ENCODE results near the gene HEMK1. TPM values are rescaled to one million over a fixed set of nuclear protein-coding genes. Genes with fewer than 3 reads are reported as not detected.

The HEMK1 gene, protein sequence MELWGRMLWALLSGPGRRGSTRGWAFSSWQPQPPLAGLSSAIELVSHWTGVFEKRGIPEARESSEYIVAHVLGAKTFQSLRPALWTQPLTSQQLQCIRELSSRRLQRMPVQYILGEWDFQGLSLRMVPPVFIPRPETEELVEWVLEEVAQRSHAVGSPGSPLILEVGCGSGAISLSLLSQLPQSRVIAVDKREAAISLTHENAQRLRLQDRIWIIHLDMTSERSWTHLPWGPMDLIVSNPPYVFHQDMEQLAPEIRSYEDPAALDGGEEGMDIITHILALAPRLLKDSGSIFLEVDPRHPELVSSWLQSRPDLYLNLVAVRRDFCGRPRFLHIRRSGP
- total RNA-seq (2014; rRNA removed; shearing (Covaris generic)), result 17.7 and 18.3 TPM in 2 replicates
- polyA plus RNA-seq (2015; cell fraction: cytosol; rRNA removed), result 21.4 and 23.1 TPM in 2 replicates
- 80.6 and 85.4 TPM in 2 replicates for polyA plus RNA-seq (2015; cell fraction: nucleus; rRNA removed)

DNA sequence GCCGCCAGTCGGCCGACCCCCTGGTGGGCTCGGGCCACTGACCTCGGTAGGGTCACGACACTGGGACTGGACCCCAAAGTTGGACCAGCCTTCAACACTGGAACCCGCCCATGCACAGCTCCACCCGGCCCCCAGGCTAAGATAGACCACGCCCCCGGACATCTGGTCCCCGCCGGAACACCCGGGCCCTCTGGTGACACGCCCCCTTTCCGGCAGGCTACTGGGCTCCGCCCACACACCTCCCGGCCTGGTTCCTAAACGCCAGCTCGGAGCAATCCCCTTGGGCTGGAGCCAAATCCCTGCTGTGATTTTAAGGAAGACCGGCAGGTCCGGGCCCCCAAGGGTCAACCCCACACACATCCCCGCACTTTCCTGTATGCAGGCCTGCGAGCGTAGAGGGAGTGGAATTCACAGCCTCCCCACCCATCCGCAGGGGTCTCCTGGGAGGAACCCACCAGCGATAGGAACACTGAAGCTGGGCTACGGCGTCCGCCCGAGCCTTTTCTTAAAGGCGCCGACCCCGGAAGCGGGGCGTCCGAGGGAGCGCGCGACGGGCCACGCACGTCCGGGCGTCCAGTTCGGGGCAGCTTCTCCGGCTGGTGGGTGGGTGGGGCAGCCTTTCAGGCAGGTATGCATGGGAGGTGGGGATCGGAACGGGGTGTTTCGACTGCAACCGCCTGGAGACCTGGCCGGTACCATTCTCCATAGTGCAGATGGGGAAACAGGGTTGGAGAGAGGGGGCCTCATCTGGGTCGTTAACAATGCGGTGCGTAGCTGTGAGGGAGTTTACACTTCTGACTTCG, at the start of gene HEMK1:
Gene HEMK1, plus strand, starts transcription at position 576 of the 803 bp plus-strand sequence. CDS start 1,583 bp downstream, outside the sequence.
- DNase-seq (ENCODE audit: low read depth, low spot score), result peak; percentile 95
- in situ Hi-C loops (cut with HindIII; ENCODE audit: low pct_unique_long_range_greater_than_20kb, low sequenced_read_pairs), result no loop called here

DNA sequence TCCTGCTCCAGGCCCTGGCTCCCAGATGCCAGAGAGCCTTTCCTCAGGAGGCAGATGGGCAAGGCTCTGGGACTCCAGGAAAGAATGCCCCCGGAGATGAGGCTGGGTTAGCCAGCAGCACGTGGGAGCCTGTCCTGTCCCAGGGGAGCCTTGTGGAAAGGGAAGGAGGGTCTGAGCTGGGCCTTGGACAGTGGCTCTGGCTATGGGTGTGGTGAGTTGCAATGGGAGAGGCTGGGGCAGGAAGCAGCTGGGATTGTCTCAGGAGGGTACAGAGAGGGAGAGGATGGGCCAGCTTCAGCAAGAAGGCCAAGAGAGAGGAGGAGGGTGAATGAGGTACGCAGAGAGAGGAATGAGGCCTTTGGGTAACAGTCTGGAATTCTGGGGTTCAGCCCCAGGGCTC, 48.5 kb upstream of the HEMK1 start:
- DNase-seq (ENCODE audit: low read depth, low spot score), result peak; percentile 28
- in situ Hi-C loops (cut with HindIII; ENCODE audit: low pct_unique_long_range_greater_than_20kb, low sequenced_read_pairs), result no loop called here

DNA sequence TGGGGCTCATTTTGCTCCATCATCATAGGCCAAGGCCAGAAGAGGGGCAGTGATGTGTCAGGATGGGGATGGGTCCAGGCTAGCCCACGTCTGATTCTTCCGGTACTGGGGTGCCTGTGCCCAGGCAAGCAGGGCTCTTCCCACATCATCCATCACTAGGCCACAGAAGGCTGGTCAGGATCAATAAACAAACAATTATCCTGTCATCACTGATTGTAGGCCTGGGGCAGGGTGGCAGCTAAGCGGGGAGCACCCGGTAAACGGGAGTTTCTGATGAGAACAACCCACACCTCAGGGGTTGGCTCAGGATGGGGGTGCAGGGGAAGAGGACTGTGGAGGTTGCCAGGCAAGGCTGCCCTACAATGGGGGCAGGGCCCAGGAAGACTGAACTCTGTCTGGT, 47.8 kb upstream of the HEMK1 start:
- in situ Hi-C loops (cut with HindIII; ENCODE audit: low pct_unique_long_range_greater_than_20kb, low sequenced_read_pairs), result no loop called here
- no peak for DNase-seq (ENCODE audit: low read depth, low spot score)

DNA sequence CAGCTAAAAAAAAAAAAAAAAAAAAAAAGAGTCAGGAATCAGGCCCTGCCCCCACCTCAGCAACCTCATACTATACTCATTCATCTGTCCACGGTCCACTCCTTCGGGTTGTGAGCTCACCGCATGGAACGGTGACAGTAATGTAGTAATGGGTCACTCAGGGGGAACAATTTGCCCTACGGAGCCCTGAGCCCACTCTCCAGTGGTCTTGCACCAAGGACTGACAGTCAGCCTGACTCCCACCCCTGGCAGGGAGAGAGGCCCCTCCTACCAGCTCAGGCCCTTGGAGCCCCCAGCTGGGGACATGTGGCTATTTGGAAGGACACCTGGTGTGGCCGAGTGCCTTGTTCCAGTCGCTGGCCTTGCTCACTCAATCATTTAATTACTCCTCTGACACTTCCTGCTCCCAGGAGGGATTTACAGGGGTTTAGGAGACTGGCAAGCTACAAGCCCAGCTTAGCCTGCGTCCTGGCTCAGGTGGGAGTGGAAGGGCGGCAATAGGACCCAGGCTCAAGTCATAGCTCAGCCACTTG, 46.0 kb upstream of the HEMK1 start:
- DNase-seq (ENCODE audit: low read depth, low spot score), result no peak
- in situ Hi-C loops (cut with HindIII; ENCODE audit: low pct_unique_long_range_greater_than_20kb, low sequenced_read_pairs), result no loop called here

DNA sequence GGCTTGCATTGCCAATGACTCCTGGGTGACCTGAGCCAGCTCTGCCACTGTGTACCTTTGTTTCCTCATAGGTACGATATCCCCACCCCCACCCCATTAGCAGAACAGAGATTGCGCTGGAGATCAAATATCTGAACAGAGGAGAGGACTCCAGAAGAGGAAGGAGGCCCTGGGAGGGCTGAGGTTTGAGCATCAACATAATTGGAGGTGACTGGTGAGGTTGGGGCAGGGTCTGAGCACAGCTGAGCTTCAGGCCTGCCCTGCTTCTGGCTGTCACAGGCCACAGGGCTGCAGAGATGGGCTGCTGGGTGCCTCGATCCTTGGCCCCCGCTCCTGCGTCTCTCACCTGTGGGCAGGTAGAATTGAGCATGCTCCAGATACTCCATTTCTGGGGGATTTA, 44.6 kb upstream of the HEMK1 start:
- DNase-seq (ENCODE audit: low read depth, low spot score), result no peak
- in situ Hi-C loops (cut with HindIII; ENCODE audit: low pct_unique_long_range_greater_than_20kb, low sequenced_read_pairs), result no loop called here

DNA sequence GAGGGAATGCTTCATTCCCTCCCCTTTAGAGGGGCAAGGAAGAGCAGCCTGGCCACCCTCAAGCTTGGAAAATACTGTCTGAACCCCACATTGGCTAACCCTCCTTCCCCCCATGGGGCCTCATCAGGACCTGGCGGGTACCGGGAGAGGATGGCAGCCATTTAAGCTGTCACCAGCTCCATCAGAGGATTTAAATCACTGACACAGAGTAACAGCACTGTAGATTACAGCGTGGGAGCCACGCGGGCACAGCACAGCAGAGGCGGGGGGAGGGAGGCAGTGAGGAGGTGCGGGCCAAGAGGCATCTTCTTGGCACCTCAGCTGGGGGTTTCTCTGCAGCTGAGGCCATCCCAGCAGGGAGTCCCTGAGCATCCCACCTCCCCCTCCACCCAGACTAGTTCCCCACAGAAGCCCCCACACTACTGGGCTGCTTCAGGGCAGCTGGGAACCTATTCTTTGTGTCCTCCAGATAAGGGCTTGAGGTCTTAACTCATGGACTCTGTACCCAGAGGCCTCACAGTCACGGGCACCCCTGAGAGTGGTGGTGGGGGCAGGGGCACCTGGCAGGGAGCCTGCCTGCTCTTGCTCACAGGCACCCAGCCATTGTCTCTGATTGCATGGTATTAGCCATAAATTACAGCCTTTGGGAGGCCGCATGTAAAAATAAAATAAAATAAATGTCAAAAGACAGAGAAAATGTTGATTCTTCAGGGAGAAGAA, 44.0 kb upstream of the HEMK1 start:
- no peak for DNase-seq (ENCODE audit: low read depth, low spot score)
- in situ Hi-C loops (cut with HindIII; ENCODE audit: low pct_unique_long_range_greater_than_20kb, low sequenced_read_pairs), result no loop called here

DNA sequence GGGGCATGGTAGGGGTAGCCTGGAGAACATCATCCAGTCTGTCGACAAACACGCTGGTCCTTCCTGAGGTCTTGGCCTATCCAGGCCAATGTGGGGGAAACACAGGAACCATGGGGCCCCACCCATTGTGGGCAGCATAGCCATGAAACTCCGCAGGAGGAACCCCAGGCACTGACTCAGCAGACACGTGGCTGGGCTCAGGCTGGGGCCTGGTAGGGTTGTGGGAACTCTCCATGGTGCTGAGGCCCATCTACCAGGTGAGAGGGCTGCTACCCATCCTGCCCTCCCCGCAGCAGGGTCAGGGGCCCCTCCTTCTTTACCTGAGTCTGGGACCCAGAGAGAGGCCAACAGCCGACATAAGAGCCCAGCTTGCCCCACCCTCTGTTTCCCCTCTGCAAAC, 43.3 kb upstream of the HEMK1 start:
- in situ Hi-C loops (cut with HindIII; ENCODE audit: low pct_unique_long_range_greater_than_20kb, low sequenced_read_pairs), result no loop called here
- DNase-seq (ENCODE audit: low read depth, low spot score), result peak; percentile 25

DNA sequence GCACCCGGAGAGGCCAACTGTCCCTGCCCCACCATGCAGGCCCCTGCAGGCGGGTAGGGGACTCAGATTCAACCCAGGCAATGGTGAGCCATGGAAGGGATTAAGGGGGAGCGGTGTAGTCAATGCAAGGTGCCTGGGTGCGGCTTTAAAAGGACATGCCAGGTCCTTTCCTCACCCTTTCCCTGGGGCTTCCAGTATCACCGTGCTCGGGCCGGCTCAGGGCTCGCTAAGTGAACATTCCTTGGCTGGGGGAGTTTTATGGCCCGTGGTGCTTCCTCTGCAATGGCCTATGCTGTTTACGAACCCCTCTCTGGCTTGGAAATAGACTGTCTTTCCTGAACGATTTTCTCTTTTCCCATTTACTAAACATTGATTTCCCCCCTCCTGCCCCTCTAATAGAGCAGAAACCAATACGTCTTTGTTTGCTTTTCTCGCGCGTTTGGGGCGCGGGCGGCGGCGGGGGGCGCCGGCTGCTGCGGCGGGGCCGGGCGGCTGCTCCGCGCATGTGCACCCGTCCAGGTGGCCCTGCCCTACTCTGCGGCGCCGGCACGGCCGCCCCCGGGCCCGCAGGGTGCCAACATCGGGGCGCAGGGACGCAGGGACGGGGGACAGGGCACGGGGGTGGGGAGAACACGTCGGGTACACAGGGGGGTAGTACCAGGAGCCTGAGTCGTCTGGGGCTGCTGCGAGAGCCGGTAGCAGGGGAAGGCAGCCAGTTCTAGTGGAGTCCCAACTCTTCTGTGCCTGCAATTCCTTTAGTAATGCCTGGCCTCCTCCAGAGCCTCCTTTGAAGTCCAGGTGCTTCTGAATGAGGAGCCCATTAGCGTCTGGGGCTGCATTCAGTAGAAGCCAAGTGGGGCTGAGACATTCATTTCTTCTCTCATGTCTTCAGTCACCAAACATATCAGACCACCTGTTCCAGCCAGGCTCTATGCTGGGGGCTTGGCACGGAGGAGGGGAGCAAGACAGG, 39.0 kb upstream of the HEMK1 start:
- in situ Hi-C loops (cut with HindIII; ENCODE audit: low pct_unique_long_range_greater_than_20kb, low sequenced_read_pairs), result no loop called here
- DNase-seq (ENCODE audit: low read depth, low spot score), result no peak

DNA sequence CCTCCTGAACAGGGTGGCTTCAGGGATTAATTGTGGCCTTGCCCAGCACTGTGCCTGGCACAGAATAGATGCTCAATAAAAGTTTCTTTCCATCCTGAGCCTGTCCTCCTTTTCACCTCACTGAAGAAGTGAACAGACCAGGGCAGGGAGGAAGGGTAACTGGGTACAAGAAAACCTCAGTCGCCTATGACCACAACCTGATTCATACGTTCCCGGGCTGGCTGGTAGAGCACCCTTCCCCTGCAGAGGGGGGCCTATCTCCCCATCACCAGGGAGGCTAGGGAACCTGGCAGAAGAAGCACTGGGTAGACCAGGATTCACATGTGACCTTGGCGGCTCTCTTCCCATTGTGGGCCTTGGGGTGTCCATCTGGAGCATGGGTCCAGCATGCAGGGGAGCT, 38.1 kb upstream of the HEMK1 start:
- DNase-seq (ENCODE audit: low read depth, low spot score), result no peak
- in situ Hi-C loops (cut with HindIII; ENCODE audit: low pct_unique_long_range_greater_than_20kb, low sequenced_read_pairs), result no loop called here

DNA sequence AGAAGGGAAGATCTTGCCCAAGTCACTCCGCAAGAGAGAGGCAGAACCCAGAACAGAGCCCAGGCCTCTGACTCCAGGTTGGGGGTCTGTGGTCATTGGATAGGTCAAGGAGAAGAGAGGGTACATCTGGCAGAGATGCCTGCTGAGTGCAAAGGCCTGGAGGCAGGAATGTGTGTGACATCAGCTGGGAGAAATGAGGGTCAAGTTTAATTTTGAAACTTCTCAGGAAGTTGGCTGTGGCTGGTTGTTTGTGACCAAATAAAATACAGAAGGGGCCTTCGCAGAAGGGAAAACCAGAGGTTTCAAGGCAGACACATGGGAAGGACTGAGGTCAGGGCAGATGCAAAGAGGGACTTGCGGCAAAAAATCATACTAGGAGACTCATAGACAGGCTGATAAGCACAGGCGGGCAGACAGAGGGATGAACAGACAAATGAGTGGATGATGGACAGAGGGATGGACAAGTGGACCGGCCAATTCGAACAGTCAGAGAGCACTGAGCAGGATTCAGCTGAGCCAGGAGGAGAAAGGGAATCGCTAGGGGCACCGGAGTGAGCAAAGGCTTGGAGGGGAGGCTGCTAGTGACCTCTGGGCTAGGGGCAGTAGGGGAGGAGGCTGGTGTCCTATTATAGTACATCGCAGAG, 37.1 kb upstream of the HEMK1 start:
- no peak for DNase-seq (ENCODE audit: low read depth, low spot score)
- in situ Hi-C loops (cut with HindIII; ENCODE audit: low pct_unique_long_range_greater_than_20kb, low sequenced_read_pairs), result no loop called here

DNA sequence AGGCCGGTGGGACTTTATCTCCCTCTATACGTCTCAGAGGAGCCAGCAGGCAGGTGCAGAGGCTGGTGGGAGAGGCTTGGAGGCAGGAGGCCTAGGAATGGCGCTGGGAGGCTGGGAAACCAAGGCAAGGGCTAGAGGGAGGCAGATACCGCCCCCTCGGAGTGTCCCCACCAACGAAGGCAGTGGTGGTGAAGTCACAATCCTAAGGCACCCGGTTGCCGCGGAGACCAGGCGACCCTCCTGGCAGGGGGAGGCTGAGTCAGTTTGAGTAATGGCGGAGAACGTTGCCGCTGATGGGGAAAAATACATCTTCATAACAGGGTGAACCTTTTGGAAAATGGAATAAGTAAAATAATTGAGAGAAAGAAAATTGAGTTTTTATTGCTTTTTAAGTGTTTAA, 36.0 kb upstream of the HEMK1 start:
- no peak for DNase-seq (ENCODE audit: low read depth, low spot score)
- in situ Hi-C loops (cut with HindIII; ENCODE audit: low pct_unique_long_range_greater_than_20kb, low sequenced_read_pairs), result no loop called here

DNA sequence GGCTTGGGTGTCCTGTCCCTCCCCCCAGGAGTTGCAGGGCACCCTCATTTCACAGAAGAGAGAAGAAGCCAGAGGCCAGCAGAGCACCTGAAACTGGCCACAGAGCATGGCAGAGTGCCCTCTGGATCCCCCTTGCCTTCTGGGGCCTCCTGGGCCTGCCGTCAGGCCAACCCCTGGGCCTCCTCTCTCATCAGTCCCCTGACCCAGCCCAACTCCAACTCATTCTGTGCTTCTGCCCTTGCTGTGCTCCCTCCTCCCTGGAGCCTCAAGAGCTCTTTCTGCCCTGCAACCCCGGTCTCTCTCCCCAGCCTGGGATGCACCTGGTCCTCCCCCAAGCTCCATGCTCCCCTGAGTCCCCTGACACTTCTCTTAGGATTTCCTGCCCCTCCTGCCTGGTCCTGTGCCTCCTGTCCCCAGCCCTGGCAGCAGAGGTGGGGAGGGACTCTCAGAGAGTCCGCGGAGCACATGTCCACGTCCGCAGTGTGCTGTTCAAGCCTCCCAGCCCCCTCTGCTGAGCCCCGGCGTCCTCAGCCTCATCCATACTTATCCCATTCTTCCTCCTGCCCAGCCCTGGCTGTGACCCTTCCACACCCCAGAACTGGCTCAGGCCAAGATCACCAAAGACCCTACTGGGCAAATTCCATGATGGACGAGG, 35.4 kb upstream of the HEMK1 start:
- DNase-seq (ENCODE audit: low read depth, low spot score), result no peak
- in situ Hi-C loops (cut with HindIII; ENCODE audit: low pct_unique_long_range_greater_than_20kb, low sequenced_read_pairs), result no loop called here

DNA sequence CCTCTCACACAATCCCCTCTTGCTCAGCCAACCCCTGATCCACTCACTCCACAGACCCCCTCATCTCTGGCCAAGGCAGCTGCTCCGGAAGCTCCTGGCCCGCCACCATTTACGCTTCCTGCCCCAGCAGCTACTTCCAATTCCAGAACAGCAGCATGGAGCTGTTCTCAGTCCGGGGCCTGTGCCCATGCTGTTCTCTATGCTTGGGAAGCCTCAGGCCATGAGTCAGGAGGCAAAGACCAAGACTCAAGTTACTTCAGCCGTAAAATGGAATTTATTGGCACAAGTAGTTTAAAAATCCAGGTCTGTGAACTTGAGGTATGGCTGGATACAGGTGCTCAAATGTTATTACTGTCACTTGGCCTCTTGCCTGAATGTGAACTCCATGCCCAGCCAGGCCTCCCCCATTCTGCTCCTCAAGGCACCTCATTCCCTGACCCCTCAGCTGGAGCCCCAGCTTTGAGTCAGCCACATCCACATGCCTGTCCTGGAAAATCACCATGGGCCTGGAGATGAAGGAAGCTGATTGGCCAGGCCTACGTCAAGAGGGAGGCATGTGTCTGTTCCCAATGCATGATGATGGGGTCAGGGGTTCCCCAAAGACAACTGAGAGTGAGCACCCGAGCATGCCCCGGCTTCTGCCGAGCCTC, 34.5 kb upstream of the HEMK1 start:
- no peak for DNase-seq (ENCODE audit: low read depth, low spot score)
- in situ Hi-C loops (cut with HindIII; ENCODE audit: low pct_unique_long_range_greater_than_20kb, low sequenced_read_pairs), result no loop called here

DNA sequence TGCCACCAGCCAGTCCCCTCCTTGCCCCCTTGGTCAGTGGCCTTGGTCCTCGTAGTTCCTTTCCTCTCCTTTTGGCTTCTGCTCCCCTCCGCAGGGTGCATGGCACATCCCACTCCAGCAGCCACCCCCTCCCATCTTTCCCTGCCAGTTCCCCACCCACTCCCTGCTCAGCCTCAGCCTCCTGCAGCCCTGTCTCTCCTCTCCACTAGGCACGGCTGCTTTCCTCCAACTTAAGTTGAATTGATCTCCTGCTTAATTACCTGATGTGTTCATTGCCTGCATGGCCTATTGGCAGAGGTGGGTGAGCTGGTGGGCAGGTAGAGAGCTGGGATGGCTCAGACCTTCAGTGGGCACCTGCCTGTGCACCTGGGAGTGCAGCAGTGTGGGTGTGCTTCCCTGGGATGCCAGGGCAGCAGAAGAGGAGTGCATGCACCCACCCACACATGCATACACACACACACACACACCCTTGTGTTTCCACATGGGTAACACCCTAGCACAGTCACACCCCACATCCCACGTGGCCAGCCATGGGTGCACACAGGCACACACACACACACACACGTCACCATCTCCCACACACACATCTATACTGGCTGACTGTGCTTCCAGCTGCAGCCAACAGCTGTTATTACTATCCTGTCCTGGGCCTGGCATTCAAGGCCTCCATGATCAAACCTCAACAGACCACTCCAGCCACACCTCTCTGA, 32.7 kb upstream of the HEMK1 start:
- in situ Hi-C loops (cut with HindIII; ENCODE audit: low pct_unique_long_range_greater_than_20kb, low sequenced_read_pairs), result no loop called here
- no peak for DNase-seq (ENCODE audit: low read depth, low spot score)

Measured in SK-MEL-5 (cell line).